CD4-positive, alpha-beta T cell treated with Interleukin-6 at 100 ng/mL for 8 hours (primary cell): ENCODE results near the gene ASB7.

ENCODE experiments used
- DNase-seq: peaks from one replicate; pipeline ENCODE4 v3.0.0-alpha.2; 2020; ENCODE audit warnings: mixed read lengths, low spot score

Gene ASB7

DNA sequence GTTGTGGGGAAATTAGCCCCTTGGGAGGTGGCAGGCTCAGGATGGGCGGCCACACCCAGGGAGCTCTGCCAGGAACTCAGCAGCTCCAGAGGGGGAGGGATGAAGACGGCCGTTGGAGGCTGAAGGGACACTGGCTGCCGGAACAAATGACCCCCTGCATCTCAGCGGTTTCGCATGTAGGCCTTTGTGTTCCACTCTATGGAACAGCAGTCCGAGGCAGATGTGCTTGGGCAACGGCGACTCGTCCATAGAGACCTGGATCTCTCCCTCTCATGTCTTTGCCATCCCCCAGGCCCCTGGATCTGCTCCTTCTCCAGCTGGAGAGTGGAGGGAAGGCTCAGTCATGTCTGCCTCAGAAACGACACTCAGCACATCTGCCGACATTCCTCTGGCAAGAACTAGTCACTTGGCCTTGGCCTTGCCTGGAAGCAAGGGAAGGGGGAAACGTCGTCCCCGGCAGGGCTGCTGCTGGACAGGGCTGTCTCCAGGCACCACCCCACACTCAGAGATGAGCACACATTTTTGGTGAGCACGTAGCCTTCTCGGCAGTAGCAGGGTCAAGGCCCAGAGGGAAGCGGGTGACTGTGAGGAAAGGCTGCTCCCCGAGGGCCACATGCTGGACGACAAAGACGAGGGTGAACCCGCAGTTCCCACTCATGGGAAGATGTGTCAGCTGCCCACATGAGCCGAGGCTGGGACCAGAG is 83.8 kb downstream of the ASB7 start:
- DNase-seq, result no peak

DNA sequence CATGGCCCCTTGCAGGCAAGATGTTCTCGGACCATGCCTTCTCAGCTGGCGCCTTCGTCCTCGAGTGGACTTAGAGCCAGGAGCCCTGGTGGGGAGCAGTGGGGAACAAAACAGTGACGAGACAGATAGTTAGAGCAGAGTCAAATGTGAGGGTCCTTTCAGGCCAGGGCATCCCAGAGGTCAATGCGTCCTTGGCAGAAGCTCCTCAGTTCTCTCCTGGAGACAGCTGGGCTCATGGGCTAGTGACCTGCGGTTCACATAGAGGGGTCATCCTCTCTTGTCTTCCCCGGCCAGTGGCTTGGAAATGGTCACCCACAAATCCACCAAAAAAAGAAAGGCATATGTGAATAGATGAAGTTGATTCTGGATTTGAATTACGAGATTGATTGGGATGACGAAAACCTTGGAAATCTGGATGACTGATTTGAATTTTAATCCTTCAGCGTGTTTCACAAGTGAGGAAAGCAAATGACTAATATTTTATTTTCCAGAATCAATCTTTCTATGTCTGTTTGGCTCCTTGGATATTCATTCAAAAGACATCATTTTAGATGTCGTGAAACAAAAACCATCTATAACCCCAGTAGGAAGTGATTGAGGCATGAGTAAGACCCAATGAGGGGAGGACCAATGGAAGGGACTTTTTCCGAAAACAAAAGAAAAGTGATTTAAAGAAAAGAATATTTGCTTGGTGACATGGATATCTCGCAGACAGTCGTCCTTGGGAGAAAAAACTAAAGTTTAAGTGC is 84.5 kb downstream of the ASB7 start:
- DNase-seq, result no peak

DNA sequence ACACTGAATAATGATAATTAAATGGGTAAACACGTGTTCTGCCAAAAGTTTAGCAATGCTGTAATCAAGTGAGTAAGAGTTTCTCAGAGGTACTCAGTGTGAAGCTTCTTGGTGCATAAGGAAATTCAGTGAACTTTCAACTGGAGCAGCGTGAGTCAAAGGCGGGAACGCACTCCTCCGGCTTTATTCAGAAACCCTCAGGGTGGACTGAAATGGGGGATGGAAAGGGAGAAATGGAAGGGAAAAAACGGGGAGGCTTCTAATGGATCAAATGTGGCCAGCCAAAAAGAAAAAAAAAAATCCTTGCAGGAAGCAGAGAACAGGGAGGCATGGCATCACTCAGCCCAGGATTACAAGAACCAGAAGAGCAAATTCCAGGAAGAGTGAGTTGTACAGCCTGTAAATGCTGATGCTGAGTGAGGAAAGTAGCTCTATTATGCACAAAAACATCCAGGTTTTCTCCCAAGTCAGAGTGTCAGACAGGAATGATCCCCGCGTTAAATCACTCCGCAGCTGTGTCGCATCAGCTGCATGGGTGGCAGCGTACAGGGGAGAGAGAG is 85.3 kb downstream of the ASB7 start:
- no peak for DNase-seq

DNA sequence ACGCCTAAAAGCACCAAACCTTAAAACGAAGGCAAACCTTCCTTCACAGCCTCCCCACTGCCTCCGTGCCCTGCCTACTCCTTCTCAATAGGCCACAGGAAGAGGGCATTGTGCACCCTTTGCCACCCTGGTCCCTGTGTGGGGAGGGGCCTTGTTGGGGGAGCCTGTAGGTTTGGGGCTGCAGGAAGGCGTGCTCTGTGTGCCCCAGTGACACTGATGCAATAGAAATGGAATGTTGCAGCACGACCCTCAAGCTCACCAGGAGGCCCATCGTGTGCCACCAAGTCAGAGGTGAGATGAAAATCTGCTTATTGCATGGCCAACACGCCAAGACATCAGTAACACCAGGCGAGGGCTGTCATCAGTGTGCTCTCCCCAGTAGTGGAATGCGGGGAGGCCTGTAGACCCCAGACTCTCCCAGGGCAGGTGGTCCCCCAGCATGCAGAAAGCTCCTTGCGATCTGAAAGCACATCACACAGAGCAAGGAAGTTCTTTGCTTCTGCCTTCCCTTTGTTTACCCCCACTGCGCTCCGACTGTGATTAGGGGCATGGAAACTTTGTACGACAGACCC is 86.2 kb downstream of the ASB7 start:
- DNase-seq, result no peak

DNA sequence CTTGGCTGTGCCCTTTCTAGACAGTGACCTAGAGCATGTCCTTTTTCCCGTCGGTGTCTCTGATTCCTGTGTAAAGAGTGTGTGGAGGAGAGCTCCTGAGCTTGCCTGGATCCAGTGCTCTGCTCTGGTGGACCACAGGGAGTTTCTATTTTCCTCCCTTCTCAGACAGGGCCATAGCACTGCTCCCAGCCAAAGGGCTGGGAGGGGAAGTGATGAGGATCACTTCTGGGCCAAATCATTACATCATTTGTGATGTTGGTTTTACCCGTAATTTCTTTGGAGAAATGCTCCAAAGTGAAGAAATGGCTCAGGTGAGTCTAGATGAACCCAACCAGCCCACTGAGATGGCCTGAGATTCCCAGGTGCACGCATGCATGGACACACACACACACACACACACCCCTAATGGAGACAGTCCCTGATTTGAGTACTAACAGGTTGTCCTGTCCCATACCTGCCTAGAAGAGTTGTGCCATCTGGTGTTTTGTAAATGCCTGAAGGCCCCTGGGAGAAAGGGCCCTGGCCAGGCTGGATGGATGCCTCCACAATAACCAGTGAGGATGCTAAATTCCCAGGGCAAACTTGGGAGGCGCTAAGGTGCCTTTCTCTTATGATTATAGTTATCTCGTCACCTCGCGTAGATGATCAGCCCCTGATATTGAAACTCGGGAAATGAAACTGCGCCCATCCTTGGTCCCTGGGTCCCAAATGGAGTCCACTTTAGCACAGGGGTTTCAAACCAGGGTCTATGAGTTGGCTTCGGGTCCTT is 86.9 kb downstream of the ASB7 start:
- no peak for DNase-seq

DNA sequence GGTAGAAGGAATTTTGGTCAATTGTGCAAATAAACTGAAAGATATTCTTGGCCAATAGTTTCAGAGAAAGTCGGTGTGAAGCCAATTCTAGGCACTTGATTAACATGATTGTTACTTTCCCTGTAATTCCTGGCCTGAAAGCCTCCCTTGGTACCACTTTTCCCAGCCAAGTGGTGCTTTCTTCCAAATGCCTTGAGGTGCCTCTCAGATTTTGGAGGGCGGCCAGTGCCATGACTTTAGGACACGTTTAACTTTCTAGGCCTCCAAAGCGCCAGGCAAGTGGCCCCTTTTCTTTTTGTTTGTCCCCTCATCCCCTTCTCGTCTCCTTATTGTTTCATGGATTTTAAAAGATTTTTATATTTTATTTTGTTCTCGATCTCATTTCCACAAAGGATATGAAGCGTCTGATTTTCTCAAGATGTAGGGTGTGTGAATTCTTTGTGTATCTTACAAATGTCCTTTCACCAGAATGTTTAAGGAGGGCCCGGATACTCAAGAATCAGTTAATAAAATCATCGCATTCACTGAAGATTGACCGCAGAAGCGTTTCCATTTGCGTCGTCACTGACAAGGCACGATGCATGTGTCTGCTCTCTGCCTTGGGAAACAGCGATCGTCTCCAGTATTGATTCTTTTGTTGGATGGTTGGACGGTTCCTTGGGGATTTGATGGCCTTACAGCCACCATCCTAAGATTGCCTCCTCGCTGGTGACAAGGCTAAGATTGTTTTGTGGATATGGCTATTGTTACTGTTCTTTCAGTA is 87.8 kb downstream of the ASB7 start:
- DNase-seq, result no peak

DNA sequence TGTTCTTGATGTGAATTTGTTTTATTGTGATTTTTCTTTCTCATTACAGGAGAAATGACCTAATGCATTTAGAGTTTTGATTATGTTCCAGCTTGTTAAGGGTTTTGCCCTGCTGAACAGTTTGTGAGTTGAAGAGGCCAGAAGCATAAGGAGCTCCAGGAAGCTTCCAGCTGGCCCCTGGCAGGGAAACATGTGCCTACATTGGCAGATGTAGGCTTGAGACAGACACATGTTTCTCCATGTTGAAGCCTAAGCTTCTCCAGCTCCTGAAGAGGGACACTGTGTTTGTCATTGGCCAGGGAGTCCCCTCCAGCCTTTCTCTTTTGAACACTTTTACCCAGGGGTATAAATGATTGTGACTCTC is 88.4 kb downstream of the ASB7 start:
- no peak for DNase-seq

DNA sequence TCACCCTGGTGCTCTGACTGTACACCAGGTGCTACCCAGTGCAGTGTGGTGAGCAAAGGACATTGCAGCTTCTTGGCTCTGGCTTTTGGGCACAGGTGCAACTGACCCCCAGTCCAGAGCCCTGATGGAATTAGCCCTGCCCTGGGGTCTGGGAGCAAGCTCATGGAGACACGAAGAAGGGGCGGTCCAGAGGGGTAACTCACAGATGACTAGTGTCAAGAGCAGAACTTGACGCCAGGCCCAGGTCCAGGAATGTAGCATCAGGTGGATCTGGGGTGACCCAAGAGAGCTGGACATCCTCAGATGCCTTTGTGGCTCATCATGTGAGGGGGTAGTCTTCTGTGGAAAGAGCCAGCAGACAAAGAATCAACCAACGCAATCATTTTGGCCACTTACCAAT is 88.9 kb downstream of the ASB7 start:
- no peak for DNase-seq

DNA sequence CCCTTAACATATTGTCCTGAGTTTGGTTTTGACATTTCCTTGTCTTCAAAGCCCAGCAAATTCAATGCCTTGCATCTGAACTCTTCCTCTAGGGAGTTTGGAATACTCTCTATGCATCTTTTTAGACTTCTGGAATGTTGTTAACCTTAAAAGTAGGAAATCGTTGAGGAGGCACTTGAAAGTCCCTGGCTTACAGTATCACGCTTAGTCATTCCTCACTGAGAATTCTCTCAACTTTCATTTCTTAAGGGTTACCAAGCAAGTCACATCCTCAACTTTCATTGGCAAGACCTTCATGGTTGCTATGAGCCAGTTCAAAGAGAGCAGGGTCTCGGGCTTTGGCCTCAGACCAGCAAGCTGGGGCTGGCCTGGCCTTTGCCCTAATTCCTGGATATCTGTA is 89.9 kb downstream of the ASB7 start:
- no peak for DNase-seq

DNA sequence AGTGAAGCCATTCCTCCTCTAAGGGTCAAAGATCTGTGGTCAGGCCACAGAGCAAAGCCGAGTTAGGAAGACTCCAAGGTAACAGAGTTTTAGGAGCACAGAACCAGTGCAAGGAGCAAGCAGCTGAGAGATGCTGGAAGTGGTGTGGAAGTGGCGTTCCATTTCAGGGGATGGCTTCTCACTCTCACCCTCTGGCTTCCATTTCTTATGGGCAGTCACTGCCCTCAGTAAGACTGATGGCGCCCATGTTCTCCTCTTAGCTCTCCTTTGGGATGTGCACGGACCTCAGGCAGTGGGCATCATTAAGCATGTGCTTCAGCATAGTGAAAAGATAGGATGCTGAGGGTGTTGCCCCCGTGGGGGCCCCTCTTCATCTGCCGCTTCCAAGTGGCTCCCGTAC is 90.3 kb downstream of the ASB7 start:
- DNase-seq, result no peak

DNA sequence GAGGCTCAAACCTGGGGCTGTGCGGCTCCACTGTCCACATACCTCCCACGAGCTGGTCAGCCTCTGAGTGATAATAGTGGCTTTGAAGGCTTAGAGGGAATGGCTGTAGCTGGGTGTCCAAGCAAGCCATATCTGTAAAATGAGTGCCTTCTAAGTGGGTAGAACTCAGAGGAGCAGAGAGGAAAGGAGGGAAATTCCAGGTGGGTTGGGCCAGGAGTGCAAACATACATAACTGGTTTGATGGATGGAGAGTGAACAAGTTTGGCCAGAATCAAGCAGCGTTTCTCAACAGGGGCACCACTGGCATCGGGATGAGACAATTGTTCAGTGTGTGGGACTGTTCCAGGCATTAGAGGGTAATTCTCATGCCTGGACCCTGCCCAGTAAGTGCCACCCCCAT is 91.1 kb downstream of the ASB7 start:
- no peak for DNase-seq

DNA sequence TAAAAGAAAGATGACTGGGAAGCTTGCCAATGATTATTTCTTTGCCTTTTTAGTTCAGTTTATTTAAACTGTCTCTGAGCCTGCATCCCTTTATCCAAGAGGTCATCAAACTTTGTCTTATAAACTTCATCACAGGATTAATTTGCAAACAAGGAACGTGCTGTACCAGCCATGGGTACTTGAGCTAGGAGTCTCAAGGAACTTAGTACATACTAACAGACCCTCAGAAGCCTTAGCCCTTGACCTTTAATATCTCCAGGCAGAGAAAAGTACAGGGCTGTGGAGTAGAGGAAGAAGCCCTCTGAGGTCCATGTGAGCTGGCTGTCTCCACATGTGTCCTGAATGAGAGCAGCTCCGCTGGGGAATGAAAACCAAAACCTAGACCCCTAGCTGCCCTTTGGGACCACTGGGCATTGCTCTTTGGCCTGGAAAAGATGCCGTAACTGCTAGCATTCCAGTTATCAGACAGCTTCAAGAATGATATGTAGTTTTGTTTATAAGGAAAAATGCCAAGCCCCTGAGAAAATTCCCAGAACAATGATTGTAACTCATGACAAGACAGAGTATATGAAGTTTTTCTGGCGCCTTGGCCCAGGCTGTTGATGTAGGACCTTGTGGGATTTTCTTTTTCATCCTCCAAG is 92.1 kb downstream of the ASB7 start:
- no peak for DNase-seq

DNA sequence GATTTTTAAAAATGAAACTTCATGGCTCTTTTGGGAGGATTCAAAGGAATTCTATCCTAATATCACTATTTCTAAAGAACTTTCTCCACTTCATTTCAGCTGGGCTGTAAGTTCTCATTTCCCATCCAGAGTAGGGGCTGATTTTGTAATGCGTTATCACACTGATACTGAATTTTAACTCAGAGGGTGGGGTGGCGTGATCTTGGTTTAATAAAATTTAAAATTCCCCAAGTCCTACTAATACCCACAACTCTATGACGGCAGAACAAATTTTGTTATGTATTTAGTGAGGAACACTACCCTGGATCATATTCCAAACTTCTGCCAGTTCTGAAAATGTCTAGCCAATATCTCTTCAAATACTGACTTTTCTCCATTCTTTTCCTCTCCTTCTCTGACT is 92.7 kb downstream of the ASB7 start:
- DNase-seq, result no peak

DNA sequence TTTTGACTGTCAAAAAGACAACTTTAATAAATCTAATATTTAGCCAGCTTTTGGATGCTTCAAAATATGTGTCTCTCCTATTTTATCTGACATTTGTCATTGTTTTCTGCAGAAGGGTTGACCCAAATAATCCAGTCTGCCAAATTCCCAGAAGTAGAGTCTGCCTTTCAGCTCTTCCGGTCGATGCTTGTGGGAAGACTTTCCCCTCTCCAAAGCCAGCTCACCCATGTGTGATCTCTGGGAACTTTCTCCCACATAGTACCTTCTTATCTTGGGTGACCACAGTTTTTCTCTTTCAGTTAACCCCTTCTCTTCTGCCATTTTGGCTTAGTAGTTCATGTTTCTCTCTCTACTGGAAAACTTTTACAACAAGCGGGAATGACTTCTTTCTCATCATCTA is 94.1 kb downstream of the ASB7 start:
- DNase-seq, result no peak
